ENCODE data around the gene ANKS1A.

Gene ANKS1A

DNA sequence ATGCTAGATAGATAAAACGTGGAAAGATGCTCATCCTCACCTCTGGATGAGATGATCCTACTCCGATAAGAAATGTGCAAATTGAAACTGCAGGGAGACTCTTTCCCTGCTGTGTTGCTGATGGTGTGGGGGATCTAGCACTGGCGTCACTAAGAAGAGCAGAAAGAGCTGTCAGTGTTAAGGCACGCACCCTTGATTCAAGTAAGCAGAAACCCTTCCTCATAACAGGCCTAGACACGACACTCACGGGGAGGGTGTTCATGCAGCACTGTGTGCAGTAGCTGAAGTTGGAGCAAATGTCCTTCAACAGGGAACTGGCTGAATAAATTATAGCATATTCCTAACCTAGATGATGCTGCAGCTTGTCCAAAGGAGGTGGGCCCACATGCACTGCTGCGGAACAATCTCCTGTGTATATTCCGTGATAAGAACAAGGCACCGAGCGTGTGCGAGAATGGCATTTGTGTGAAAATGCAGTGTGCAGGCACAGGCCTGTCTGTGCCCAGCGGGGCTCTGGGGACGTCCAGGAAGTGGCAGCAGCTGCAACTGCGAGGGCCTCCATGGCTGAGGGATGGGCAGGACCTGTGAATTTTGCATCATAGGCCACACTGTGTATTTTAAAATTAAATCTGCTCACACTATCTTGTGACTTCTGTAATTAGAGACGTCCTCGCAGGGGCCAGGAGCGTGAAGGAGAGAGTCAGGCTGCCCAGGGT, 188.1 kb downstream of the ANKS1A start:
- DNase-seq, result peak; percentile 35

DNA sequence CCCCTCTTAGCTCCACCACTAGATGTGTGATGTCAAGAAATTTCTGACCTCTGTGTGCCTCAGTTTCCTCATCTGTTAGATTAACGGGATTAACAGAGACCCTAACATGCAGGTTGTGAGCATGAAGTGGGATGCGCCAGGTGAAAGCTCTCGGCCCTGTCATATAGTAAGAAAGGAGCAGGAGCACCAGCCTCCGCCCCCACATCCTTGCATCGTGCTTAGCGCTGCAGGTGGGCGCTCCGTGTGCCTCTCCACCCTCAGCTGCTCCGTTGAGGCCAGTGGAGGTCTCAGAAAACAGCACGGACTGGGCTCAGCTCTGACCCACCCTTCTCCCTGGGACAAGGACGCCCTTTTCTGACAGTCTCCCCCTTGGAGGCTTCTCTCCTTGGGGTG, 188.7 kb downstream of the ANKS1A start:
- DNase-seq, result no peak

DNA sequence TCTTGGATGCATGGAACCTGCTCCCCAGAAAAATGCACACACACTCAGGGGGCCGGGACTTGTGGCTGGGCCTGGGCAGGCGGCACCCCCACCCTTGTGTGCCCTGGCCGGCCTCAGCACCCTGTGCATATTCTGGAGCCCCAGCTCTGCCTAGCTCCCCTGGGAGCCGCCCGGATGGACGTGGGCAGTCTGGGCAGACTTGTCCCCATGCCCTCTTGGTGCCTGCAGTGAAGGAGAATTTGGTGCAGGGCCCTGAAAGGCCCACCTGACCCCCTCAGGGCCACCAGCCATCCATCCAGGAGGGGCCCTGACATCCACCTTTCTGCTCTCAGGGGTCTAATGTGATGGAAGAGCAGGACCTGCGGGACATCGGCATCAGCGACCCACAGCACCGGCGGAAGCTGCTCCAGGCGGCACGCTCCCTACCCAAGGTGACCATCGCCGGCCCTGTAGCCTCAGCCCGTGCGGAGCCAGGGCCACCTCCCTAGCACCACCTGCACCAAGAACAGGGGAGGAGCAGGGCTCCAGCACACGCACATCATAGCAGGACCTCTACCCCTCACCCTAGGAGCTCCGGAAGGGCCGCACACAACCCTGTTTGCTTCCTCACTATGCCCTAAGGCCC, 189.3 kb downstream of the ANKS1A start:
- no peak for DNase-seq

DNA sequence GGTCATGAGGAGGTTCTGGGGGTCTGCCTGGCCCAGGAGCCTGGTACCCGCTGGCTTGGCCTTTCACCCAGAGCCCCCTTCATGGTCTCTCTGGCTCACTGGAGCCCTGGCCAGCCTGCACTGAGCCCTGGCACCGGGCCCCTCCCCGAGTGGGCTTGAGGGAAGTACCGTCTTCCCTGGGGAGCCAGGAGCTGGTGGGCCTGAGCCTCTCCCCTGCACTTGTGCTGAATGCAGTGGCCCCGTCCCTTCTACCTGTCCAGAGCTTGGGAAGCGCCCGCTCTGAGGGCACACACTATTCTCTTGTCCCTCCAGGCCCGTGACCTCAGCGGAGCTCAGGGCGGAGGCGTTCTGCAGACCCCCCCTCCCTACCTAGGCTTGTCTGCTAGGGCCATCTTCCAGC, 189.8 kb downstream of the ANKS1A start:
- no peak for DNase-seq

DNA sequence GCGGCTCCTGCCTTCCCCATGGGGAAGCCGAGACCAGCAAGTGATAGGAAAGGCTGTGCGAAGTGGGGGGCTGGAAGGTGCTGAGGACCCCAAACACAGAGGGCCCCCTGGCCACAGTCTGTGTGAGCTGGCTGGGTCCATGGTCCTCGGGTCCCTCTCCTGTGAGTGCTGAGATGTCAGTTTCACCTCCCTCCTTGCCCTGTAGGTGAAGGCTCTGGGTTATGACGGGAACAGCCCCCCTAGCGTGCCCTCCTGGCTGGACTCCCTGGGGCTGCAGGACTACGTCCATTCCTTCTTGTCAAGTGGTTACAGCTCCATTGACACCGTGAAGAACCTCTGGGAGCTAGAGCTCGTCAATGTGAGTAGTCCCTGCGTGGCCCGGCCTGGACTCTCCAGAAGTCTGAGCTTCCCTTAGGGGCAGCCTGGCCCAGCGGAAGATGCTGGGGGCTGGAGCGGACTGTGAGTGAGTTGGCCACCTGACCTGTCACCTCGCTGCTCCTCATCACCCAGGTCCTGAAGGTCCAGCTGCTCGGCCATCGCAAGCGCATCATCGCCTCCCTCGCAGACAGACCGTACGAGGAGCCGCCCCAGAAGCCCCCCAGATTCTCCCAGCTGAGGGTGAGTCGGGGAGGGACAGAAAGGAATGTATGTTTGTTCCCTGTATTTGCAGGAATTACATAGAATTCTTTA, 190.4 kb downstream of the ANKS1A start:
- DNase-seq, result no peak

DNA sequence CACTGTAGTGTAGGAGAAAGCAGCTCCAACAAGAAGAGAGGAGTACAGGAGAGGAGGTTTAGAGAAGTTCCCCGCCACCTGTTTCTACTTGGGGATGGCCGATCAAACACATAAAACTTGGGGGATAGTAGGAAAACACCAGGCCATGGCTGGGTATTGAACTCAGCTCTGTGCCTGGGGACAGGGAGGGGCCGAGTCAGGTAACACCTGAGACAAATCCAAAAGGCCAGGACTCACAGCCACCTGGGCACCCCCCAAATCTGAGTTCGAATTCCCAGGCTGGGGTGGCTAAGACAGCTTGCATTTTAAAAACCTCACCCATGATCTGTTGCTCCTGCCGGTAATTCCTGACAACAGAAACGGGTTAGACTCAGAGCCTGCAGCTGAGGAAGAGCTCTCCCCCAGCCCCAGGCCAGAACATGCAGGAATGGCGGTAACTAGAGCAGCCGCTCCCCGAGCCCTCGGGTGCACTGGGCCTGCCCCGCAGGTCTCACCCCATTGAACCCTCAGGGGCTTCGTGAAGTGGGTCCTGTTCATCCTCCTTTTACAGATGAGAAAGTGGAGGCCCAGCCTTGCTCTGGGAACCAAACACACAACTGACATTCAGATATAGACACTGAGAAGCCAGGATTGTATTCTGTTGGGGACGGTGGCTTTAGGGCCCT, 191.1 kb downstream of the ANKS1A start:
- no peak for DNase-seq

DNA sequence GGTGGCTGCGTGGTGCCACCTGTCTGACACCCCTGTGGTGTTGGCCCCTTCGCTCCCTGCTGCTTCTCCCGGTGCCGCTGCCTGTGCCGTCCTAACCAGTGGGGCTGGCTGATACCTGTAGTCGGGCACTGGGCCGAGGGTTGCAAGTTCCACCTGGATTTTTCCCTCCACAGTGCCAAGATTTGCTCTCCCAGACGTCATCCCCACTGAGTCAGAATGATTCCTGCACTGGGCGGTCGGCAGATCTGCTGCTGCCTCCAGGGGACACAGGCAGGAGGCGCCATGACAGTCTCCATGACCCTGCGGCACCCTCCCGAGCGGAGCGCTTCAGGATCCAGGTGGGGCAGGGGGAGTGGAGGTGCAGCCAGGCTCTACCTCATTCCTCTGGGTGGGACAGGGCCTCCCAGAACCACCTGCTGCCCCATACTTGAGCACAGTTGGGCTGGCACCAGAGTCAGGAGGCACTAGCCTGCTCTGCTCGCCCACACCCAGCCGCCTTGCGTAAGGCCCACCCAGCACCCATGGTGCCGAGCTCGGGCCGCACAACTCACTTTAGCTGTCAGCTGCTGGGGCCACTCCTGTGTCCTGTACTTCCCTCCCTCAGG, 191.9 kb downstream of the ANKS1A start:
- DNase-seq, result no peak

DNA sequence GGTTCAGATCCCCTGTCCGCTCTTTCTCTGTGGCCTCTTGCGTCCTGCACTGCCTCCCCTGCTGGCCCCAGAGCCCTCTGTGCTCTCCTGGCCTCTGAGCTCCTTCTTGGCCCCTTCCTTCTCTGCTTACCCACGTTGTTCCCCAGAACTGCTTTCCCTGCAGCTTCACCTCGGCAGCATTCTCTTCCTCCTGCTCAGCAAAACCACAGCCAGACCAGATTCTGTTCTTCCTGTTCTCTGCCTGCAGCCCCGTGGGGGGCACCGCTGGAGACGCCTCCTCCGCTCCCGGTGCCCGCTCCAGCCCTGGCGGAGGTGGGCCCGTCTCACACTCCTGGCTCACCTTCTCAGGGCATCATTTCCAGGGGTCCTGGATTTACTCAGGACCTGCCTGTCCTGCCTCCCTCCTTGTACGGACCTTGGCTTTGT, 192.4 kb downstream of the ANKS1A start:
- no peak for DNase-seq

DNA sequence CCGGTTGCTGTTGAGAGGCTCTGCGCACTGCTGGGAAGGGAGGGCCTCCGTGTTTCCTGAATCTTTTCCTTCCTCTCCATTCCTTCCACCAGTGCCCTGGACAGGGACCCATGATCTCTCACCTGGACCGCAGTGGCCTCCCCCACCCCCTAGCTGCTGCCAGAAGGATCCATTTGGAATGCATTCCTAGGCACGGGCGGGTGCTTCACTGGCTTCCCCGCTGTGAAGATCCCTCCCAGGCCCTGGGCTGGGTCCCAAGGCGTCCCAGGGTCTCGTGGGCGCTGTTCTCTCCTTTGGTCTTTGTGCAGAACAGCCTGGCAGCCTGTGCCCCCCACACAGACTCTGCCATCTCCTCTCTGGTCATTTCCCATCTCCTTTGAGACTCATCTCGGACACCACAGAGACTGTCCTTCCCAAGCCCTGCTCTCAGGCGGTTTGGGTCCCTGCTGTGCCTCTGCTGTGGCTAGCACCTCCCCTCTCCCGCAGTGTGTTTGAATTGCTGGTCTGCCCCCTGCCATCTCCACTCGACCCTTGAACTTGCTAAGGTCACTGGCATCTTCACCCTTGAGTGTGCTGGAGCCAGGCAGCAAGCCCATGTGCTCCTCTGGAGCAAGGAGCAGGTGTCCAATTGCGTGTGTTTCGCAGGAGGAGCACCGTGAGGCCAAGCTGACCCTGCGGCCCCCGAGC, 193.1 kb downstream of the ANKS1A start:
- no peak for DNase-seq

DNA sequence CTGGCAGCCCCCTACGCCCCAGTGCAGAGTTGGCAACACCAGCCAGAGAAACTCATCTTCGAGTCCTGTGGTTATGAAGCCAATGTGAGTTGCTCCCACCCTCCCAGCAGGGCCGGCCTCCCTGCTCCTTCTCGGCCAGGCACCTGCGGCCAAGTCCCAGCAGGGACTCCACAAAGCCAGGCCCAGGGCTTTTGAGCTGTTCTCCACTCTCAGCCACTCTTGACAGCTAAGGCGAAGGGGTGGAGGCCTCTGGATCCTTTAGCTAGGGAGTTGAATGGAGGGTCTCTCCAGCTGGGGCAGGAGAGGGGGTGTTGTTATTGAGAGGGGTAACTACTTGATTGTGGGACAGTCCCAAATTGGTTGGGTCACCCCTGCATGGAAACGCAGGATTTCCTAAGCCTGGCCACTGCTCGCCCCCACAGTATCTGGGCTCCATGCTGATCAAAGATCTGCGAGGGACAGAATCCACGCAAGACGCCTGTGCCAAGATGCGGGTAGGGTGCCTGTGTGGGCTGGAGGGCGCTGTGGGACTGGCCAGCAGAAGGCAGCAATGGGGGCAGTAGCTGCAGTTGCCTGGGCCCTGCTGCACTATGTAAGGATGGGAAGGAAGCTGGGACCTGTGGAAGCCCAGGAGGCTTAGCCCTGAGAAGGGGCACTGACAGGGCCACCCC, 193.8 kb downstream of the ANKS1A start:
- DNase-seq, result no peak

DNA sequence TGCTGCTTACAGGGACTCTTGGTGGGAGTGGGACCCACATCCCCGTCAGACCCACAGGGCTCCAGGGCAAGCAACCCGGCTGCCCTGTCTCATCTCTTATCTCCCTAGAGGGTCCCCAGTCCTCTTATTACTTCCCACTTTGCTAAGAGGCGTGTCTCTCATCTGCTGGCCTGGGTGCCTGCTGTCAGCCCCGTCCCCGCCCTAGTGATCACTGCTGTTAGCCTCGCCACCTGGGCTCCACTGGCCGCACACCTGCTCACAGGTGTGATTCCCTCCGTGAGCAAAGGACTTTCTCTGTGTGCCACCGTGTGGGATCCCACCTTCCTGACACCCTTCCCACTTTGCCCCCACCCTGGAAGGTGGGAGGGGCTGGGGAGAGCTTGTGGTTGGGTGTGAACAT, 194.5 kb downstream of the ANKS1A start:
- no peak for DNase-seq

DNA sequence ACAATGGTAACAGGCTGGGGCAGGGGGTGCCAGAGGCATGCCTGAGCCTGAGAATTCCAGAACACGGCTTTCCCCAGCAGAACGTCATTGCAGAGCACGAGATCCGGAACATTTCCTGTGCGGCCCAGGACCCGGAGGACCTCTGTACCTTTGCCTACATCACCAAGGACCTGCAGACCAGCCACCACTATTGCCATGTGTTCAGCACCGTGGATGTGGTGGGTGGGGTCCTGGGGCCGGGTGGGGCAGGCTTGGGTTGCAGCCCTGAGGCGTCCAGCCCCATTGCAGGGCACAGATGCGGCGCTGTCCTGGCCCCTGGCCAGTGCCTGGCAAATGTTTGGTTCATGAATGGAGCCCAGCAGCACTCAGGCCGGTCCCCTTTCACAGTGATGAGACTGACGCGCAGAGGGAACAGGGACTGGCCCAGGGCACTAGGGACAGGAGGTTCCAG, 195.0 kb downstream of the ANKS1A start:
- DNase-seq, result no peak

DNA sequence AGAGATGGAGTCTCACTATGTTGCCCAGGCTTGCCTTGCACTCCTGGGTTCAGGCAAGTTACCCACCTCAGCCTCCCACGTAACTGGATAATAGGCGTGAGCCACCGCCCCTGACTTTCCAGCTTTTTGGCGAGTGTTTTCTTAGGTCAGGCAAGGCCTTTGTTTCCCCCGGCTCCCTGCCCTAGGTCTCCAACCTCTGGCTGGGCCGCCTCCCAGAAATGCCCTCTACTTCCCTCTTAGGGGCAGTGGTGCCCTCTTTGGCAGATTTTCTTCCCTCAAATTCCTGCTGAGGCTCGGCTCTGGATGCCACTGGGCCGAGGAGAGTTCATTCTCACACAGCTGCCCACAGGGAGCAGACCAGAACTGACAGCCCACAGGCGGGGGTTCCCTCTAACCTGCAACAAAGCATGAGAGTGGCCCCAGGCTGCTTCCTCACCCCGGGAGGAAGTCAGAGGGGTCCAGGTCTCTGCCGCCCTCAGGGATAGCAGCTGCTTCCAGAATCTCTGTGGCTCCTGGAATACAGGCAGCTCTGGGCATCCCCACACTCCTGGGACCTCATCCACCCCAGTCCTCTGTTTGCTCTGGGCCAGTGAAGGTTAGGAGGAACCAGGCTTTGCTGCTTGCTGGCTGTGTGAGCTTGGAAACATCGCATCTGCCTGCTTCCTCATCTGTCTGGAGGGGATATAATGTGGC, 195.6 kb downstream of the ANKS1A start:
- DNase-seq, result no peak

DNA sequence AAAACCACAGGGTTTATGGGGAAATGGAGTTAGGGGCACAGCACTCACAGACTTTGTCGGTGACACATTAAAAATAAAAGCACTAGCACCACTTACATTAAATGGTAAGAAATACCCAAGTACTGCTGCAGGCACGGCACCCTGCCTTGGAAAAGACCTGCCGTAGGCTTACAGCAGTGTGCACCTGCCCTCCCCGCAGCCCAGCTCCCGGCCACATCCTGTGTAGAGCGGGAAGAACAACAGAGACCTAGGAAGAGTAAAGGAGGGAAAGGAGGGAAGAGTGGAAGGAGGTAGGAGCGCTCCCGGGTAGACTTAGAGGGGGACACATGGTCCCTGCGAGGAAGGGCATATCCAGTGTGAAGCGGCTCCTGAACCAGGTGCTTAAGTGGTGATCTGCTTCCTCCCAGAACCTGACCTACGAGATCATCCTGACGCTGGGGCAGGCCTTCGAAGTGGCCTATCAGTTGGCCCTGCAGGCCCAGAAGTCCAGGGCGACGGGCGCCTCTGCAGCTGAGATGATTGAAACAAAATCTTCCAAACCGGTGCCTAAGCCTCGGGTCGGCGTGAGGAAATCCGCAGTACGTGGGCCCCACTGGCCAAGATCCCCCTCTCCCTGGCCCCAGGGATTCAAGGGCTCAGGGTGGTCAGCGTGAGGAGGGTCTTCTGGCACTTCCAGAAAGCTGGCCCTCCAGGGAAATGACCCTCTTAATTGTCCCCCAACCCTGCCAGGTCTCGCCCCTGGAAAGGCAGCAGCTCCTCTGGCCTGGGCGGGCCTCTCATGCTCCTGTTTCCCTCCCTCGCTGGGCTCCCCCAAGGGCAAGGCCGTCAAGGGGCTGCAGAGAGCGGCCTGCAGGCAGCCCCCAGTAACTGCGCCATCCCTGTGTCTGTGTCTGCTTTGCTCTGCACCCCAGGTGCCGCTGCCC, 196.6 kb downstream of the ANKS1A start:
- no peak for DNase-seq

DNA sequence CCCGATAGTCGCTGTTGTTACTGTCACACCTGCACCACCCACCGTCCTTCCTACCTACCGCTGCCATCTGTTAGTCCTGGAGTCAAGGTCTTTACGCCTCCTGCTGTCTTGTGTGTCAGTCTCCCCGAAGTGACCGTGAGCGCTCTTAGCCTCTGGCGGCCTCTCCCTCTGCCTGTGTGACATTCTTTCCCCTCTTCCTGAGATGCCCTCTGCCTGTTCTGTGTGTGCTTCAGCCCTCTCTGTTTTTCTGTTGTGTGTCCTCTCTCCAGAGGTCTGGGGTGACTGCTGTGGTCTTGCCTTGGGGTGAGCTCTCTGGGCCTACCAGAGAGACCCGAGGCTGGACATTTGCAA, 197.2 kb downstream of the ANKS1A start:
- DNase-seq, result no peak

DNA sequence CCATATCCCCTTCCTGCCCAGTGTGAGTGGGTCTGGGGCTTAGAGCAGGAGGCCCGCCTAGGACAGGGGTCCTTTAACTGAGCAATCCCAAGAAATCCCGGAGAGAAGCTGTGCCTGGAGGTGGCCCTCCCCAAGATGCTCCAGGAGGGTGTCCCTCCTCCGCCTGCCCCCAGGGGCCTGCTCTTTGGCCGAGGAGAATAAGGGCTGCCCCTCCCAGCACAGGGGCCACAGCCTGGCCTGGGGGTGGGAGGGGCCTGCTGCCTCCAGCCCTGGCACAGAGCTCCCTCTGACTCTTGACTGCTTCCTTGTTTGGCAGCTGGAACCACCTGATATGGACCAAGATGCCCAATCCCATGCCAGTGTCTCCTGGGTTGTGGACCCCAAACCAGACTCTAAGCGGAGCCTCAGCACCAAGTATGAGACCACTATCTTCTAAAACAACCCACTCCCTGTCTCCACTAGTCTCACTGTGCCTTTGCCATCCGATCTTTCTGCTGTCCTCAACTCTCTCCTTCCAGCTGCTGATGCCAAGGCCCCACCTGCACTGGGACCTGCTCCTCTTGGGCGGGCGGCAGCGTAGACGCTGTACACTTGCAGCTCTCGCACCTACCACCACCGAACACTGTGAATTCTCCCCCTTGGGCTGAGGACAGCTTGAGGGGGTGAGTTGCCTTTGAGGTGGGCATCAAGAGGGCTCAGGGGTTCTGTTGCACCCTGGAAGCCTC, 197.7 kb downstream of the ANKS1A start:
- no peak for DNase-seq

DNA sequence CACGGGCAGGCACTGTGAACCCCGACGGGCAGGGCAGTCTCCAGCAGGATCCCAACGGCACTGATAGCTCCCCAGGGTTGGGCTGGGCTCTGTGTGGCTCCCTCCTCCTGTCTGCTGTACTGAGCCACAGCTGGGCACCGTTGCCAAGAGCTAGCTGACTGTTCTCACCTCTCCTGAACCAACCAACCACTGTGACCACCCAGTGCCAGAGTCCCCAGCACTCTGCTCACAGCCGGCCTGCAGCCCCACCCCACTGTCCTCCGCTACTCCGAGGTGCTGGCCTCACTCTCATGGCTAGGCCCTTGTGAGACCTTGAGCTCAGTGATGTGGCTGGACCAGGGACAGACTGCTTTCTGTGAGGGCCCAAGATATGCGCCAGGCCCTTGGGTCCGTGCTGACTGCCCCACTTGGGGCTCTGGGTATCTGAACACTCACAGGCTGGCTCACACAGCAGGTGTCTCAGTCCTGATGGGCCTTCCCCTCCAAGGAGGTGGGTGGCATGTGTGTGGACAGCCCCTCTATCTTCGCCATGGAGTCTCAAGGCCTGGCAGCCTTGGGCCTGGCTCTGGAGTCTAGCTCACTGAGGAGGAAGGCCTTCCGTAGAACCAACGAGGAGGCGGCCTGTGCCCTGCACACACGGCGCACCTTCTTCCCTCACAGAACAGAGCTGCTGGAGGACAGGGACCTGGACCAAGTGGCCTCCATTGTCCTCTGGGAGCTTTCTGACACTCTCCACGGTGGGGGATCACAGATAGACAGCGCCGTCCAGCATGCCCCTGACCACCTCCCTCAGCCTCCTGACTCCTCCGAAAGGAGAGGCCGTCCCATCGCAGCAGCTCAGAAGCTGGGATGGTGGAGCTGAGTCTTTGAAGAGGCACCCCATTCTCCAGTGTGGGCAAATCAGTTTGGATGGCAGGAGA, 198.6 kb downstream of the ANKS1A start:
- no peak for DNase-seq

Data from COR-L47 (cell line).